ENCODE measurements around the gene CCR4. TPM values are rescaled to one million over a fixed set of nuclear protein-coding genes. Genes with fewer than 3 reads are reported as not detected.

Gene CCR4
- total RNA-seq, 1 experiment from 2014 or later: 0.22 TPM

DNA sequence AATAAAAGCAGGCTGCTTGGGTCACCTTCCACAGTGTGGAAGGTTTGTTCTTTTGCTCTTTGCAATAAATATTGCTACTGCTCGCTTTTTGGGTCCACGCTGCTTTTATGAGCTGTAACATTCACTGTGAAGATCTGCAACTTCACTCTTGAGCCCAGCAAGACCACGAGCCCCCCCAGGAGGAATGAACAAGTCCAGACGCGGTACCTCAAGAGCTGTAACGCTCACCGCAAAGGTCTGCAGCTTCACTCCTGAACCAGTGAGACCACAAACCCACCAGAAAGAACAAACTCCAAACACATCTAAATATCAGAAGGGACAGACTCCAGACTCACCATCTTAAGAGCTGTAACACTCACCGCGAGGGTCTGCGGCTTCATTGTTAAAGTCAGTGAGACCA, 47.5 kb upstream of the CCR4 start (continued):
- TF ChIP-seq, protein P1, sequence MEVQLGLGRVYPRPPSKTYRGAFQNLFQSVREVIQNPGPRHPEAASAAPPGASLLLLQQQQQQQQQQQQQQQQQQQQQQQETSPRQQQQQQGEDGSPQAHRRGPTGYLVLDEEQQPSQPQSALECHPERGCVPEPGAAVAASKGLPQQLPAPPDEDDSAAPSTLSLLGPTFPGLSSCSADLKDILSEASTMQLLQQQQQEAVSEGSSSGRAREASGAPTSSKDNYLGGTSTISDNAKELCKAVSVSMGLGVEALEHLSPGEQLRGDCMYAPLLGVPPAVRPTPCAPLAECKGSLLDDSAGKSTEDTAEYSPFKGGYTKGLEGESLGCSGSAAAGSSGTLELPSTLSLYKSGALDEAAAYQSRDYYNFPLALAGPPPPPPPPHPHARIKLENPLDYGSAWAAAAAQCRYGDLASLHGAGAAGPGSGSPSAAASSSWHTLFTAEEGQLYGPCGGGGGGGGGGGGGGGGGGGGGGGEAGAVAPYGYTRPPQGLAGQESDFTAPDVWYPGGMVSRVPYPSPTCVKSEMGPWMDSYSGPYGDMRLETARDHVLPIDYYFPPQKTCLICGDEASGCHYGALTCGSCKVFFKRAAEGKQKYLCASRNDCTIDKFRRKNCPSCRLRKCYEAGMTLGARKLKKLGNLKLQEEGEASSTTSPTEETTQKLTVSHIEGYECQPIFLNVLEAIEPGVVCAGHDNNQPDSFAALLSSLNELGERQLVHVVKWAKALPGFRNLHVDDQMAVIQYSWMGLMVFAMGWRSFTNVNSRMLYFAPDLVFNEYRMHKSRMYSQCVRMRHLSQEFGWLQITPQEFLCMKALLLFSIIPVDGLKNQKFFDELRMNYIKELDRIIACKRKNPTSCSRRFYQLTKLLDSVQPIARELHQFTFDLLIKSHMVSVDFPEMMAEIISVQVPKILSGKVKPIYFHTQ (CRISPR knock-in tag; IDR thresholded peaks at IDR 0.05): no peak
- TF ChIP-seq ZMAT4 (CRISPR knock-in tag; IDR thresholded peaks at IDR 0.05): no peak
- TF ChIP-seq, protein P2, sequence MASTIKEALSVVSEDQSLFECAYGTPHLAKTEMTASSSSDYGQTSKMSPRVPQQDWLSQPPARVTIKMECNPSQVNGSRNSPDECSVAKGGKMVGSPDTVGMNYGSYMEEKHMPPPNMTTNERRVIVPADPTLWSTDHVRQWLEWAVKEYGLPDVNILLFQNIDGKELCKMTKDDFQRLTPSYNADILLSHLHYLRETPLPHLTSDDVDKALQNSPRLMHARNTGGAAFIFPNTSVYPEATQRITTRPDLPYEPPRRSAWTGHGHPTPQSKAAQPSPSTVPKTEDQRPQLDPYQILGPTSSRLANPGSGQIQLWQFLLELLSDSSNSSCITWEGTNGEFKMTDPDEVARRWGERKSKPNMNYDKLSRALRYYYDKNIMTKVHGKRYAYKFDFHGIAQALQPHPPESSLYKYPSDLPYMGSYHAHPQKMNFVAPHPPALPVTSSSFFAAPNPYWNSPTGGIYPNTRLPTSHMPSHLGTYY (CRISPR knock-in tag; IDR thresholded peaks at IDR 0.05): no peak
- no peak for TF ChIP-seq NFATC4 (CRISPR knock-in tag; IDR thresholded peaks at IDR 0.05)
- no peak for TF ChIP-seq GRHL2 (CRISPR knock-in tag; IDR thresholded peaks at IDR 0.05; ENCODE audit: insufficient replicate concordance, severe bottlenecking)
- TF ChIP-seq E2F5 (CRISPR knock-in tag; IDR thresholded peaks at IDR 0.05): no peak
- TF ChIP-seq ETV6 (CRISPR knock-in tag; IDR thresholded peaks at IDR 0.05): no peak
- TF ChIP-seq, protein P3, sequence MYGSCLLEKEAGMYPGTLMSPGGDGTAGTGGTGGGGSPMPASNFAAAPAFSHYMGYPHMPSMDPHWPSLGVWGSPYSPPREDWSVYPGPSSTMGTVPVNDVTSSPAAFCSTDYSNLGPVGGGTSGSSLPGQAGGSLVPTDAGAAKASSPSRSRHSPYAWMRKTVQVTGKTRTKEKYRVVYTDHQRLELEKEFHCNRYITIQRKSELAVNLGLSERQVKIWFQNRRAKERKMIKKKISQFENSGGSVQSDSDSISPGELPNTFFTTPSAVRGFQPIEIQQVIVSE (CRISPR knock-in tag; IDR thresholded peaks at IDR 0.05; ENCODE audit: borderline replicate concordance): no peak
- TF ChIP-seq, protein P4, sequence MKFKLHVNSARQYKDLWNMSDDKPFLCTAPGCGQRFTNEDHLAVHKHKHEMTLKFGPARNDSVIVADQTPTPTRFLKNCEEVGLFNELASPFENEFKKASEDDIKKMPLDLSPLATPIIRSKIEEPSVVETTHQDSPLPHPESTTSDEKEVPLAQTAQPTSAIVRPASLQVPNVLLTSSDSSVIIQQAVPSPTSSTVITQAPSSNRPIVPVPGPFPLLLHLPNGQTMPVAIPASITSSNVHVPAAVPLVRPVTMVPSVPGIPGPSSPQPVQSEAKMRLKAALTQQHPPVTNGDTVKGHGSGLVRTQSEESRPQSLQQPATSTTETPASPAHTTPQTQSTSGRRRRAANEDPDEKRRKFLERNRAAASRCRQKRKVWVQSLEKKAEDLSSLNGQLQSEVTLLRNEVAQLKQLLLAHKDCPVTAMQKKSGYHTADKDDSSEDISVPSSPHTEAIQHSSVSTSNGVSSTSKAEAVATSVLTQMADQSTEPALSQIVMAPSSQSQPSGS (CRISPR knock-in tag; IDR thresholded peaks at IDR 0.05; ENCODE audit: borderline replicate concordance, low read depth): no peak
- no peak for TF ChIP-seq GABPB1 (CRISPR knock-in tag; IDR thresholded peaks at IDR 0.05)
- no peak for TF ChIP-seq PREB (CRISPR knock-in tag; IDR thresholded peaks at IDR 0.05; ENCODE audit: borderline replicate concordance)
- no peak for TF ChIP-seq ZBTB43 (CRISPR knock-in tag; IDR thresholded peaks at IDR 0.05)
- TF ChIP-seq, protein P5, sequence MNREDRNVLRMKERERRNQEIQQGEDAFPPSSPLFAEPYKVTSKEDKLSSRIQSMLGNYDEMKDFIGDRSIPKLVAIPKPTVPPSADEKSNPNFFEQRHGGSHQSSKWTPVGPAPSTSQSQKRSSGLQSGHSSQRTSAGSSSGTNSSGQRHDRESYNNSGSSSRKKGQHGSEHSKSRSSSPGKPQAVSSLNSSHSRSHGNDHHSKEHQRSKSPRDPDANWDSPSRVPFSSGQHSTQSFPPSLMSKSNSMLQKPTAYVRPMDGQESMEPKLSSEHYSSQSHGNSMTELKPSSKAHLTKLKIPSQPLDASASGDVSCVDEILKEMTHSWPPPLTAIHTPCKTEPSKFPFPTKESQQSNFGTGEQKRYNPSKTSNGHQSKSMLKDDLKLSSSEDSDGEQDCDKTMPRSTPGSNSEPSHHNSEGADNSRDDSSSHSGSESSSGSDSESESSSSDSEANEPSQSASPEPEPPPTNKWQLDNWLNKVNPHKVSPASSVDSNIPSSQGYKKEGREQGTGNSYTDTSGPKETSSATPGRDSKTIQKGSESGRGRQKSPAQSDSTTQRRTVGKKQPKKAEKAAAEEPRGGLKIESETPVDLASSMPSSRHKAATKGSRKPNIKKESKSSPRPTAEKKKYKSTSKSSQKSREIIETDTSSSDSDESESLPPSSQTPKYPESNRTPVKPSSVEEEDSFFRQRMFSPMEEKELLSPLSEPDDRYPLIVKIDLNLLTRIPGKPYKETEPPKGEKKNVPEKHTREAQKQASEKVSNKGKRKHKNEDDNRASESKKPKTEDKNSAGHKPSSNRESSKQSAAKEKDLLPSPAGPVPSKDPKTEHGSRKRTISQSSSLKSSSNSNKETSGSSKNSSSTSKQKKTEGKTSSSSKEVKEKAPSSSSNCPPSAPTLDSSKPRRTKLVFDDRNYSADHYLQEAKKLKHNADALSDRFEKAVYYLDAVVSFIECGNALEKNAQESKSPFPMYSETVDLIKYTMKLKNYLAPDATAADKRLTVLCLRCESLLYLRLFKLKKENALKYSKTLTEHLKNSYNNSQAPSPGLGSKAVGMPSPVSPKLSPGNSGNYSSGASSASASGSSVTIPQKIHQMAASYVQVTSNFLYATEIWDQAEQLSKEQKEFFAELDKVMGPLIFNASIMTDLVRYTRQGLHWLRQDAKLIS (CRISPR knock-in tag; IDR thresholded peaks at IDR 0.05; ENCODE audit: borderline replicate concordance): no peak
